ENCODE measurements around the gene SCUBE1. TPM values are rescaled to one million over a fixed set of nuclear protein-coding genes. Genes with fewer than 3 reads are reported as not detected.

The SCUBE1 gene
- total and polyA plus RNA-seq, 8 donors = 0.04 to 0.41 (median 0.12) TPM; not detected in 3

DNA sequence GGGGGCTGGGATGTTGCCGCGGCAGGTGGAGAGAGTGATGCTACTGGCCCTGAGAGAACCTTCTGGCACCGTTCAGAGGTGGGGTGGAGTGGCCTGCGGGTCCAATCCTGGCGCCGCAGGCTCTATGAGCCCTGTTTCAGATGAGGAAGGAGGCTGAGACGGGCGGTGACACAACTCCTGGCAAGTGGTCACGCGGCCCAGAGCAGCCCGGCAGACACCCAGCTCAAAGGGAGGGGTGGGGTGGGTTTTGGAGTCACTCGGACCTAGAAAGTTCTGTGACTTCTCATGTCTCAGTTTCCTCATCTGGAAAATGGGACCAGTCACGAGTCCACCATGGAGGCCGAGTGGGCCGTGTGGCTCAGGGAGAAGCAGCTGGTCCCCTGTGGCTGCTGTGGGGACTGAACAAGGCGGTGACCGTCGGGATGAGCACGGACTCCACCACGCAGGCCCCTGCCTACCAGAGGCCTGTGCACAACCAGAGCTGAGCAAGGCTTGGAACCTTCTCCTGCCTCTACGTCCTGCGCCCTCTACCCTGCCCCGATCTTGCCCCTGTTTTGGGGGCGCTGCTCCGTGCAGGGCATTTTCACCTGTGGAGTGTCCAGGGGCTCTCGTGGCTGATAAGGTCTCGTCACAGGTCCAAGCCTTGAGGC is 188.2 kb downstream of the SCUBE1 start:
- FAIRE-seq = no peak
- intact Hi-C loops (cut with DNase I) = no loop called here
- Histone ChIP-seq H3K36me3 (no peaks in the 10 kb centered on the region), H3K4me3 (no peak overlapping the region), H3K27ac (no peak overlapping the region), H3K27me3 (no peaks in the 10 kb centered on the region), H3K9me3 (no peaks in the 10 kb centered on the region), H3K4me1 (peaks cover 0 to 3% (median 0%) of the 10 kb centered on the region in 3 donors)
- no peak for ATAC-seq
- 89 to 94% methylated on average over 24 to 27 of the region's 27 CpGs for WGBS, 2 donors
- DNase-seq = peak in 1 of 6 donors; percentile 52
- TF ChIP-seq, protein P1, sequence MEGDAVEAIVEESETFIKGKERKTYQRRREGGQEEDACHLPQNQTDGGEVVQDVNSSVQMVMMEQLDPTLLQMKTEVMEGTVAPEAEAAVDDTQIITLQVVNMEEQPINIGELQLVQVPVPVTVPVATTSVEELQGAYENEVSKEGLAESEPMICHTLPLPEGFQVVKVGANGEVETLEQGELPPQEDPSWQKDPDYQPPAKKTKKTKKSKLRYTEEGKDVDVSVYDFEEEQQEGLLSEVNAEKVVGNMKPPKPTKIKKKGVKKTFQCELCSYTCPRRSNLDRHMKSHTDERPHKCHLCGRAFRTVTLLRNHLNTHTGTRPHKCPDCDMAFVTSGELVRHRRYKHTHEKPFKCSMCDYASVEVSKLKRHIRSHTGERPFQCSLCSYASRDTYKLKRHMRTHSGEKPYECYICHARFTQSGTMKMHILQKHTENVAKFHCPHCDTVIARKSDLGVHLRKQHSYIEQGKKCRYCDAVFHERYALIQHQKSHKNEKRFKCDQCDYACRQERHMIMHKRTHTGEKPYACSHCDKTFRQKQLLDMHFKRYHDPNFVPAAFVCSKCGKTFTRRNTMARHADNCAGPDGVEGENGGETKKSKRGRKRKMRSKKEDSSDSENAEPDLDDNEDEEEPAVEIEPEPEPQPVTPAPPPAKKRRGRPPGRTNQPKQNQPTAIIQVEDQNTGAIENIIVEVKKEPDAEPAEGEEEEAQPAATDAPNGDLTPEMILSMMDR (IDR thresholded peaks at IDR 0.05) = no peak

DNA sequence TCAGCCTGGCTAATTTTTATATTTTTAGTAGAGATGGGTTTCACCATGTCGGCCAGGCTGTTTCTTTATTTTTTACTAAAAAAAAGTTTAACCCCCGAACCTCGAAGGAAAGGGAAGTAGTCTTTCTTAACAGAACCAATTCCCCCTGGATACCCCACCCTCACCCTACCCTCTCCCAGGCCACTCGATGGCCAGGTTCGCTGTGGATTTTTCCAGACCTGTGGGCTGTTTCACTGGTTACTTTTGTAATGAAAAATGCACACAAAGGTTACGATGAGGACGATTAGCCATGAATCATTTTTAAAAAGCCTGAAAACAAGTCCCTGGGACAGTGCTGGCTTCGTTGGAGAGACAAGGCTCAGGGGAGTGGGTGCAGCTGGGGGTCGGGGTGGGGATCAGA is 189.3 kb downstream of the SCUBE1 start:
- WGBS, 2 donors = 74 to 79% methylated on average over 9 of the region's 9 CpGs
- ATAC-seq (no peak), FAIRE-seq (no peak), DNase-seq (no peak)
- Histone ChIP-seq H3K36me3 (no peaks in the 10 kb centered on the region), H3K27me3 (no peaks in the 10 kb centered on the region), H3K9me3 (no peaks in the 10 kb centered on the region), H3K4me3 (no peak overlapping the region), H3K4me1 (peaks cover 0 to 3% (median 0%) of the 10 kb centered on the region in 3 donors), H3K27ac (no peak overlapping the region)
- intact Hi-C loops (cut with DNase I) = no loop called here
- TF ChIP-seq, protein P1 (IDR thresholded peaks at IDR 0.05) = no peak

DNA sequence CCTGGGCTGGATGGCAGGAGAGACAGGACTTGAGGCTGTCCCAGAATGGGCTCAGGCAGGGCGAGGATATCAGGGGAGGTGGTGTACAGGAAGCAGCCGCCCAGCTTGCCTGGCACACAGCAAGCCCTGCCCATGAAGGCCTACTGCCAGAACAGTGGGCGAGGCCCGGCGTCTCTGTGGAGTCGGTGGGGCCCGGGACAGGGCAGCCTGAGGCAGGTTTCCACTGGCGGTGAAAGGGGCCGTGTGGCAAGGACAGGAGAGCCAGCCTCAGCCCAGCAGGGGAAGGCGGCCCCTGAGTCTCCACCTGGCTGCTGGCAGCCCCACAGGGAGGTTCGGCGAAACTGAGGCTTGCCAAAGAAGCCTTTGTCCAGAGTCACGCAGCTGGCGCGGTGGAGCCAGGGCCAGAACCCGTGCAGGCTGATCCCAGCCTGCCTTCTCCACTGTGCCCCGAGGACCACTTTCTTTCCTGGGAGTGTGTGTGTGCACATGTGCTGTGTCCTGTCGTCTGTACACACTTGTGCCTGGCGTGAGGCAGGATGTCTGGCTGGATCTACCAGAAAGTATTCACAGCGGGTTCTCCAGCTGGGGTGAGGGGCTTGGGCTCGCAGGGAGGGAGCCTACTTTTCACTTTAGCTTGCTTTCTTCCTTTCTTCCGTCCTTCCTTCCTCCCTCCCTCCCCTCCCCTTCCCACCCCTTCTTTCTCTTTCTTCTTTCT is 190.7 kb downstream of the SCUBE1 start:
- no peaks in the 10 kb centered on the region for H3K9me3 ChIP-seq
- peak overlapping the region; percentile 44 to 86 (median 62) for H3K27ac ChIP-seq
- peaks cover 0 to 3% (median 0%) of the 10 kb centered on the region in 3 donors for H3K4me1 ChIP-seq
- intact Hi-C loops (cut with DNase I) = no loop called here
- ATAC-seq = peak; percentile 82 to 87 (median 84)
- TF ChIP-seq, protein P1 (IDR thresholded peaks at IDR 0.05) = no peak
- H3K36me3 ChIP-seq = no peaks in the 10 kb centered on the region
- H3K27me3 ChIP-seq = no peaks in the 10 kb centered on the region
- WGBS, 2 donors = 4 to 9% methylated on average over 22 of the region's 22 CpGs
- FAIRE-seq = no peak
- DNase-seq = peak; percentile 73 to 94 (median 80)
- peak overlapping the region; percentile 68 to 95 (median 82) for H3K4me3 ChIP-seq

DNA sequence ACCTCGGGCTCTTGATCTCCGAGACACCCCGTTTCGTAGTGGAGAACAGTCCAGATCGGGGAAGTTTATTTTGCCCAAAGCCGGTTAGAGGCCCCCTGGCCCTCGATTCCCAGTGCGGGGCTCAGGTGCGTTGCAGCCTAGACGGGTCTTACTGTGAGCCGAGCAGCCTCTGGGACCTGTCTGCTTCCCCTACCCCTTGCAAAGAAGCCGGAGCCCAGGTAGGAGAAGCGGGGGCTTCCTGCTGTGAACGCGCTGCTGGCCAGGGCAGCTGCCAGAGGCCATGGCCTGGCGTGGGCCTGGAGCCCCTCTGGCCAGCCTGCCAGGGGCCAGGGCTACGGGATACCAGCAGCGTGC is 191.2 kb downstream of the SCUBE1 start:
- Histone ChIP-seq H3K4me1 (peaks cover 0 to 3% (median 0%) of the 10 kb centered on the region in 3 donors), H3K36me3 (no peaks in the 10 kb centered on the region), H3K9me3 (no peaks in the 10 kb centered on the region), H3K27me3 (no peaks in the 10 kb centered on the region), H3K4me3 (peak overlapping the region; percentile 68 to 95 (median 82)), H3K27ac (peak overlapping the region; percentile 44 to 86 (median 62))
- ATAC-seq (peak in 2 of 4 donors; percentile 2 to 3), DNase-seq (peak in 1 of 6 donors; percentile 36), FAIRE-seq (no peak)
- TF ChIP-seq, protein P1 (IDR thresholded peaks at IDR 0.05) = no peak
- intact Hi-C loops (cut with DNase I) = no loop called here
- WGBS, 2 donors = 7 to 9% methylated on average over 18 of the region's 18 CpGs

Data from pancreas (tissue), 10 donors.